Measurements from ENCODE around the gene MXRA5. TPM values are rescaled to one million over a fixed set of nuclear protein-coding genes. Genes with fewer than 3 reads are reported as not detected.

MXRA5 gene
- total and polyA plus RNA-seq, 9 of the 15 experiments (the other 6 are each of a cell fraction or from before 2014, with no cell fraction given): 0.02 TPM; not detected in 8

GRCh38 chrX:3317191-3317718, 29.2 kb downstream of the MXRA5 start (continued):
- no peak for TF ChIP-seq JUN (IDR thresholded peaks at IDR 0.05; ENCODE audit: borderline replicate concordance, low read depth, low read length)
- TF ChIP-seq JUN (CRISPR knock-in tag; IDR thresholded peaks at IDR 0.05; ENCODE audit: borderline replicate concordance): no peak
- TF ChIP-seq ZBTB17 (CRISPR knock-in tag; IDR thresholded peaks at IDR 0.05): no peak
- no peak for TF ChIP-seq ZZZ3 (IDR thresholded peaks at IDR 0.05)

GRCh38 chrX:3312109-3312508, 34.3 kb downstream of the MXRA5 start:
- ChIA-PET CTCF (ENCODE audit: low intra/inter-chr PET ratio) (no interaction called here), POLR2A (no interaction called here)
- Histone ChIP-seq H2AFZ (ENCODE audit: low read depth, low read length) (no peak overlapping the region), H4K20me1 (replicated peaks; ENCODE audit: control insufficient read depth, insufficient read depth, low read length) (no peaks in the 10 kb centered on the region), H3K4me3 (no peak overlapping the region), H3K9ac (ENCODE audit: insufficient read depth in 1 of 2, low read depth in 2 of 2, low read length in 2 of 2) (no peak overlapping the region), H3K27me3 (ENCODE audit: control insufficient read depth in 2 of 2, insufficient read depth in 2 of 2, low read length in 2 of 2) (peaks cover 0 to 16% of the 10 kb centered on the region in 2 experiments; a peak in 2 of 5 replicates), H3K4me1 (replicated peaks in 1 of 2; ENCODE audit: control insufficient read depth in 2 of 2, insufficient read depth in 2 of 2, low read length in 2 of 2) (no peaks in the 10 kb centered on the region), H3K79me2 (ENCODE audit: control insufficient read depth, insufficient read depth, low read length) (no peaks in the 10 kb centered on the region), H3K9me1 (ENCODE audit: control insufficient read depth, insufficient read depth, low read length) (no peaks in the 10 kb centered on the region), H3K27ac (ENCODE audit: extremely low read depth, low read depth, low read length) (no peak overlapping the region), H3K36me3 (ENCODE audit: control insufficient read depth, insufficient read depth, low read length) (no peaks in the 10 kb centered on the region), H3K4me2 (ENCODE audit: insufficient read depth, low read length) (no peak overlapping the region), H3K9me3 (replicated peaks; ENCODE audit: control insufficient read depth, insufficient read depth, low read depth, low read length) (no peaks in the 10 kb centered on the region)
- DNase-seq (ENCODE audit: extremely low read depth in 1 of 4, low spot score in 3 of 4): no peak
- no TSS peak for BruUV-seq (replicated peaks)
- in situ Hi-C loops (cut with MboI) (no loop called here), intact Hi-C loops (cut with micrococcal nuclease) (no loop called here)
- 0% methylated on average over 2 of the region's 2 CpGs for WGBS (ENCODE audit: insufficient coverage, low coverage, missing lambda C conversion rate)
- FAIRE-seq: no peak
- no peak for TF ChIP-seq FOXM1 (IDR thresholded peaks at IDR 0.05; ENCODE audit: low read depth)
- TF ChIP-seq FOXM1 (CRISPR knock-in tag; IDR thresholded peaks at IDR 0.05; ENCODE audit: low read depth): no peak
- no peak for TF ChIP-seq ATF2 (CRISPR knock-in tag; IDR thresholded peaks at IDR 0.05)
- TF ChIP-seq USF1 (CRISPR knock-in tag; IDR thresholded peaks at IDR 0.05): no peak
- TF ChIP-seq GATAD2B (IDR thresholded peaks at IDR 0.05; ENCODE audit: borderline replicate concordance): no peak
- ATAC-seq: no peak
